HG02798 (cell line): ENCODE results near the gene COL4A5.

Source experiments
- ATAC-seq: cut with Tn5 transposase; IDR thresholded peaks from one replicate; pipeline ENCODE4 v1.9.1; 2021; ENCODE audit warnings: mild to moderate bottlenecking; ENCODE audit not compliant: unreplicated experiment, poor library complexity

COL4A5 gene

DNA sequence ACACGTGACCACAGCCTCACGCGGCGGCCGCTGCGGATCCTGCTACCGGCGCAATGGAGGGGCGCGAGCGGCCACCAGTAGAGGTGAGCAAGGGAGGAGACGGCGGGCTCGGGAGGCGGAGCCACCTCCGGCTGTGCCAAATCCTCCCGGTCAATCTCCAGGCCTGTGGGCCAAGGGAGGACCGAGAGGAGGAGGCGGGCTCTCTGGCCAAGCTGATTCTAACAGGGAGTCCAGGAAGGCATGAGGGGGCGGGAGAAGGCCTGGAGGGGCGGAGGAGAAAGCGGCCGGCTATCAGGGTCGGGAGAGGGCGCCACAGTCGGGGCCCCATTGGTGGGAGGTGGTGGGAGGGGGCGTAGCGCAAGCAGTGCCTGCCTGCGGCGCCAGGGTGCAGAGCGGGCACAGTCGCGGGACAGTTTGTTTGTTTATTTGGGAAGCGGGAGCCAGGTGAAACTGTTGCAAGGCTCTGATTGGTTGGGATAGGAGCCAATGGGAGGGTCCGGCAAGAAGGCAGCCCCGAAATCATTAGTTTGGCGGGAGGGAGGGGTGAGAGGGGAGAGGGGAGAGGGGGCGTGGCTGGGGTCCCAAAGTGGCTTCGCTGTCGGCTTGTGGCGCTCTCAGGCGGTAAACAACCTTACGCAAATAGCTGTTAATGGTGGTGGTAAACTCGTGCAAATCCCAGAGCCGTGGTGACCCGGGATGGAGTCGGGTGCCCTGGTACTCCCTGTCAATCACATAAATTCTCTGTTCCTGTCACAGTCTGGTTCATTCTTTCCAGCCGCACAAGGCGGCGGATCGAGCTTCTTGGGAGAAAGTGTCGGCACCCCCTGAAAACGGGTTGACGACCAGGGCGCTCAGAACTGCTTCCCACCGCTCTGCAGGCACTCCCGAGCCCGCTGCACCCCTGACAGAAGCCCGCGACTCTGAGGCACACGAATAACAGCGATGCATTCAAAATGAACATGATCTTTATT is 297.2 kb downstream of the COL4A5 start, which contains the start of gene IRS4:
Gene IRS4 (minus strand): TSS at position 55 of the 971 bp plus-strand sequence.
- ATAC-seq, result no peak

DNA sequence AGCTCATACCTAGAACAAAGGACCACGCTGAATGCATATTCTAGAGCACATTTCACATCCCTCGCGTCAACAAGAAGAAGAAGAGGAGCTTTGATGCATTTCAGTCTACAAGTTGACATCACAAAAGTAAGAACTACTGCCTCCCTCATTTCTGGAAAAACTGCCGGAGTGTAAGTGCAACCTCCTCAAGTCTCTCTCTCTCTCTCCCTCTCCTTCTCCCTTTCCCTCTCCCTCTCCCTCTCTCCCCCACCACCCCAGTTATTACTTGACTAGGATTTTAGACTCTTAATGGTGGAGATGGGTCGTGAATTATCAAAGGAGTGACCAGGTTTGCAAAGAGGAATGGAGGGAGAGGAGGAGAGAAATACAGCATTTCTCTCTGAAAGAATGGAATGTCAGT is 298.1 kb downstream of the COL4A5 start:
- ATAC-seq, result no peak

DNA sequence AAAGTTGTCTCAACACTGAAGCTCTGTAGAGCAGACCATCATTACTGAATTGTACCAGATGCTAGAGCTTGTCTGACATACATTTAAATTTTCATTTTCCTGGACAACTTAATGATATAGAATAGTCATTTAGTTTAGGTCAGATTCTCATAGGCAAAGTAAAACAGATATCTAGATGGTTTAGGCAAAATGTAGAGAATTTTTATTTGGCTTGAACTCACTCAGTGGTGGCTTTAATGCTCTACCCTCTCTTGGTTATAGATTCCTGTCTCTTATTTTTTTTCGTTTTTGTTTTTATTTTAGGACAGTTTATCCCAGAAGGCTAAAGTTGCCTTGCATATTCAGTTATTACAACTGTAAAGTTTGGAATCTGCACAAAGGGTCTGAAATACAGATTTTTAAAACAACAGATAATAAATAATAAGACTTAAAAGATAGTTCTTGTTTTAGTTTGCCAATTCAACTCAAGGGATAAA is 300.7 kb downstream of the COL4A5 start:
- ATAC-seq, result no peak
